KOPT-K1 (cell line): ENCODE results near the gene COL19A1.
"Not testable (repeated sequence)": the region's sequence is repeated elsewhere in the genome, so short reads cannot be mapped to it uniquely, and the experiment has no call there.

Source experiments
- H3K27ac ChIP-seq: fragments of 200-600 bp; sonication (generic); 2 replicates; pipeline ENCODE4 v1.5.1; 2016; ENCODE audit warnings: antibody characterized with exemption, mild to moderate bottlenecking, low read depth, low read length; ENCODE audit not compliant: poor library complexity, severe bottlenecking
- H3K36me3 ChIP-seq: fragments of 200-600 bp; sonication (generic); 2 replicates; pipeline ENCODE4 v1.5.1; 2017; ENCODE audit warnings: antibody characterized with exemption, mild to moderate bottlenecking, low read length, moderate library complexity; ENCODE audit not compliant: insufficient read depth
- H3K9me3 ChIP-seq: fragments of 200-600 bp; sonication (generic); 2 replicates; pipeline ENCODE4 v1.5.1; 2017; ENCODE audit warnings: antibody characterized with exemption, low read length, mild to moderate bottlenecking; ENCODE audit not compliant: insufficient read depth, poor library complexity, severe bottlenecking

The COL19A1 gene

DNA sequence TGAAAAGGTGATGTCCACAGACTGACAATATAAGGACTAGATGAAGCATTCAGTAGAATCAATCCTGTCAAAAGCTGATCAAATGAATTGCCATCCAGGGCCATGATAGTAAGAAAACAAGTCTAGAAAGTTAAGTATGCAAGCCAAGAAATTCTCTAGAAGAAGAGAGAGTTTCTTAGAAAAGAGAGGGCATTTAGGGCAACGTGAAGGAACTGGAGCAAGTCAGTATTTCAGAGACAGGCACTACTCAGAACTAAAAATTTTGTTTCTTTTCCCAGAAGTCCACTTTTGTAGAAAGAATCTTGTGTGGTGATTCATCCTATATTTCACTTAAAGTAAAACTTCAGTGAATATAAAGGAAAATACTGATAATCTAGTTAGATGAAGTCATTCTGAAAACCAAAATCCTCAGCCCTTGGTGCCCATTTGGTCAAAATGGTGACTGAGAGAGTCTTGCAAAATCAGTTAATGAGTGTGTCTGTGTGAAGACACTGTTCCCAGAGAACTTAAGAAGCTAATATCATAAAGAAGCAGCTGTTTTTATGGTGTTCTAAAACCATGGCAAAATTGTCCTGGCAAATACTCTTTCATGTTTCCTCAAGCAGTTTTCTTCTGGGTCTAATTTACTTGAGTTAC lies 82.2 kb downstream of the COL19A1 start:
- Histone ChIP-seq H3K27ac (no peak overlapping the region), H3K36me3 (no peaks in the 10 kb centered on the region), H3K9me3 (no peaks in the 10 kb centered on the region)

DNA sequence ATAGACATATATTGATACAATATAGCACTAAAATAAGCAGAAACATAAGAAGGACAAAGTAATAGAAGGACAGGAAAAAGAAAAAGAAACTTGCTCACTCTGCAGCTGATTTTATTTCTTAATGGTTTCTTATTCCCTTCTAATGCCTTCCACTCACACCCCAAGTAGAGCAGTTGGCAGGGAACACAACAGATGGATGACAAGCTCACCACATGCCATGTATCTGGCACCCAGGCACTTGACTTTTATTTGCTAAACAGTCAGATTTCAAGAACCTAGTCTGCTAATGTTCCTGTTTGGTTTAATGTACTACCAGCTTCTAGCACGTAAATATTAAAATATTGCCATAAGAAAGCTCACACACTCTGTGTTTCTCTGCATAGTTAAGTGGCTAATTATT lies 87.1 kb downstream of the COL19A1 start:
- Histone ChIP-seq H3K36me3 (no peaks in the 10 kb centered on the region), H3K9me3 (no peaks in the 10 kb centered on the region), H3K27ac (no peak overlapping the region)

DNA sequence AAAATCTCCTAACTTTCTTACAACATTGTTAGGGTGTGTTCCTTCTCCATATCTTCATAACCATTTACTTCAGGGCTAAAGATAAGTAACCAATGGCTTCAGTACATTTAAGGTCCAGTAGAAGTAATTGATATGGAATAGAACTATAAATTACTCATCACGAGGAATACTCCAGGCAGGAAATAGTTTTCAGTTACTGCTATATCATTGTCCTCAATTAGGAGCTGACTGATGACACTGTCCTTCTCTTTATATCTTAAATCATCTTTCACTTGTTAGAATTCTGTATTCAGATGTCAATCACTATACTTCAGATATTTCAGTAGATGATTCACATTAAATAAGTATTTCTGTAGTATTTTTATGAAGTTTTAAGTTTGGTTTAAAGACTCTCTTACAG lies 88.4 kb downstream of the COL19A1 start:
- H3K36me3 ChIP-seq: no peaks in the 10 kb centered on the region
- H3K27ac ChIP-seq: no peak overlapping the region
- no peaks in the 10 kb centered on the region for H3K9me3 ChIP-seq

- H3K27ac ChIP-seq: no peak overlapping the region
- H3K36me3 ChIP-seq: no peaks in the 10 kb centered on the region
Observed at GRCh38 chr6:69957985-69958559, 91.7 kb downstream of the COL19A1 start.

GRCh38 chr6:69958978-69959377 lies 92.6 kb downstream of the COL19A1 start:
- no peaks in the 10 kb centered on the region for H3K9me3 ChIP-seq

More at GRCh38 chr6:69957985-69958559, 91.7 kb downstream of the COL19A1 start:
- H3K9me3 ChIP-seq: no peaks in the 10 kb centered on the region

GRCh38 chr6:69965974-69966373 lies 99.6 kb downstream of the COL19A1 start:
- not testable (repeated sequence) for H3K27ac ChIP-seq, H3K9me3 ChIP-seq, H3K36me3 ChIP-seq

More at GRCh38 chr6:69958978-69959377, 92.6 kb downstream of the COL19A1 start:
- Histone ChIP-seq H3K27ac (no peak overlapping the region), H3K36me3 (no peaks in the 10 kb centered on the region)

DNA sequence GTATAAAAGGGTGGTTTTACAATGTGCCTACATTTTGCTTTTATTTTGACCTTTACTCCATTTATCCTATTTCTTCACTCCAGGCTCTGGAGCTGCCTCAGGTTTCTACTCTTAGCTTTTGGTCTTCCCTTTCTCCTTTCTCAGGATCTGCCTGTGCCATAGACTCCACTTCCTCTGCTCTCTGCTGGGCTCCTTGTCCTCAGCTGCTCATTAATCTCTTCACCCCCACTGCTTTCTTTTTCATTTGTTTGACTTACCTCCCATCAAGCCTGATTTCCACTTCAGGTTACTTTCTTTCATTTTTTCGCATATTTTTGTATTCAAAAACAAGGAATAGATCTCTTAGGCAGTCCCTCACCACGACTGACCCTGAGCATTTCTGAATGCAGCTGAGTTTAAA lies 106.8 kb downstream of the COL19A1 start:
- H3K9me3 ChIP-seq: no peaks in the 10 kb centered on the region
- no peaks in the 10 kb centered on the region for H3K36me3 ChIP-seq
- H3K27ac ChIP-seq: no peak overlapping the region

GRCh38 chr6:69973763-69974162 lies 107.4 kb downstream of the COL19A1 start:
- Histone ChIP-seq H3K9me3 (no peaks in the 10 kb centered on the region), H3K36me3 (no peaks in the 10 kb centered on the region), H3K27ac (no peak overlapping the region)

- Histone ChIP-seq H3K27ac (no peak overlapping the region), H3K9me3 (no peaks in the 10 kb centered on the region), H3K36me3 (no peaks in the 10 kb centered on the region)
Observed at GRCh38 chr6:69974193-69974592, 107.8 kb downstream of the COL19A1 start.

DNA sequence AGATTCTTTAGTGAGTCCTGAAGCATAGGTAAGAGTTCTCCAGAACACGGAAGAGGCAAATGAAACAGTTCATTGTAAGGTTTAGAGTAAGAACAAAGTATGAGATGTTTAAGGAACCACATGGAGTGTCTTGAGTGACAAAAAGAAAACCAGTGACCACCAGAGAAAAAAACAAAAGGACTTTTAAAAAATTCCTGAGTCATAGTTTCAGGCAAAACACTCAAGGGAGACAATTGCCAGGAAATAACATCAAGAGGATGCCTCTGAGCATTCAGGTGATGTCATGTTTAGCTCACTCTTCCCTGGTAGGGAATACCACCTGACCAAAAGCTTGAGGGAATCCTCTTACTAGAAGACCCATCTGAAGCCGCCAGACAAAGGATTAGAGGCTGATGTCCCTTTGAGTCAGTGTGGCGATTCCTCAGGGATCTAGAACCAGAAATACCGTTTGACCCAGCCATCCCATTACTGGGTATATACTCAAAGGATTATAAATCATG lies 110.3 kb downstream of the COL19A1 start:
- H3K9me3 ChIP-seq: no peaks in the 10 kb centered on the region
- H3K27ac ChIP-seq: no peak overlapping the region

DNA sequence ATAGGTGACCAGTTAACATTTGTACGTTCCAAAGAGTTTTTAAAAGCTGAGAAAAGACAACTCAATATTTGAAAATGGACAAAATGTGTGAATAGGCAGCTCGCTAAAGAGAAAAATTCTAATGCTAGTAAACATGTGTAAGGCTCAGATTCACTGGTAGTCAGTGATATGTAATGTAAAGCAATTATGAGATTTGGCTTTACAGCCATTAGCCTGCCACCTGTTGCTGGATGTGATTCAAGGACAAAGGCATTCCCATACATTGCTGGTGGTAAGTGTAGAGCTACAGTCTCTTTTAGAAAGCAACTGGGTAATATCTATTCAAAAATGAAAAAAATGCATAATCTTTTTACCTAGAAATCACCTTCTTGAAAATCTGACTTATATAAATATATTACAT lies 114.3 kb downstream of the COL19A1 start:
- Histone ChIP-seq H3K27ac (no peak overlapping the region), H3K36me3 (no peaks in the 10 kb centered on the region), H3K9me3 (no peaks in the 10 kb centered on the region)

More for the DNA sequence above, 110.3 kb downstream of the COL19A1 start:
- H3K36me3 ChIP-seq: no peaks in the 10 kb centered on the region

DNA sequence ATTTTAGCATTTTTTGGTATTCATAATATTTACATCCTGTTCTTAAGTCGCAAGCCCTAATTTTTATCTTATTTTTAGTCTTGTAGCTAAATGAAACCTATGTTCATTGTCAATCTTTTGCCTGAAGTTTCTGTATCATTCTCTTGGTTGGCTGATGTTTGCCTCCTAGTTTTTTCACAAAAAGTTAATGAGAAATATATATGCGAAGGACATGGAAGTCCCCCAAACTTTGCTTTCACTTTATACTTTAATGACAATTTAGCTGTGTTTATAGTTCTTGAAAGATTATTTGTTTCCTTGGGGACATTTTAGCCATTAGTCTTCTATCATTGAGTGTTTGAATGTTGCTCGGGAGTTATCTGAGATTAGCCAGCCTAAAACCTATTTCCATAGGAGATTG lies 118.2 kb downstream of the COL19A1 start:
- H3K36me3 ChIP-seq: no peaks in the 10 kb centered on the region
- H3K9me3 ChIP-seq: no peaks in the 10 kb centered on the region
- H3K27ac ChIP-seq: no peak overlapping the region

- Histone ChIP-seq H3K36me3 (no peaks in the 10 kb centered on the region), H3K9me3 (no peaks in the 10 kb centered on the region), H3K27ac (no peak overlapping the region)
Observed at GRCh38 chr6:69985180-69985579, 118.8 kb downstream of the COL19A1 start.

- no peak overlapping the region for H3K27ac ChIP-seq
- no peaks in the 10 kb centered on the region for H3K9me3 ChIP-seq
- no peaks in the 10 kb centered on the region for H3K36me3 ChIP-seq
Observed at GRCh38 chr6:69987550-69987949, 121.2 kb downstream of the COL19A1 start.

DNA sequence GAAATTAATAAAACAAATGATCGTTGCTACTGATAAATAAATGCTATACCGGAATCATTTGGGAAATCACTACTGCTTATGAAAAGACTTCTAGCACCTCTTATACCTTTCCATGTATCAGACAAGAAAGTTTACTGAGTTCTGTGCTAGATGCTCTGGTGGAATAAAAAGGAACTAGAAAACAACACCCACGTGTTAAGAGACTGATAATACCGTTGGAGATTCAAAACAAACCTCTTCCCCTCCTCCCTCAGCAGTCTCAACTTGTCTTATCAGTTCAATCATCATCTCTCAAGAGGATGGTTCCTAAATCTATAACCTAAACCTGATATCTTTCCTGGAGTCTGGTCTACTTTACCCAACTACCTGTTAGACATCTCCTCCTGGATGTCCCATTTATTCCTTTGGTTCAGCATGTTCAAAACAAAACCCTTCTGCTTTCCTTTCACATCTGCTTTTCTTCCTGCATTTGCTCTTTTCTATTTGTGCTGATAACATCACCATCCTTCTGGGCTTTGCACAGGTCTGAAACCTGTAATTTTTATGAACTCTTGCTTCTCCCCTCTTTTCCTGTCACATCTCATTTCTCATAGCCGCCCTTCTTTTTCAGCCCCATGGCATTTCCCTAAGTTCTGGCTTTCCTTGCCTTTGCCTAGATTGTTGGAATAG lies 122.2 kb downstream of the COL19A1 start:
- Histone ChIP-seq H3K36me3 (no peaks in the 10 kb centered on the region), H3K27ac (no peak overlapping the region)

More for the DNA sequence above, 122.2 kb downstream of the COL19A1 start:
- no peaks in the 10 kb centered on the region for H3K9me3 ChIP-seq
